ENCODE measurements around the gene LIPG. TPM values are rescaled to one million over a fixed set of nuclear protein-coding genes. Genes with fewer than 3 reads are reported as not detected.
"Not testable (repeated sequence)": the region's sequence is repeated elsewhere in the genome, so short reads cannot be mapped to it uniquely, and the experiment has no call there.

Gene LIPG
- total RNA-seq, 1 donor from 2014 or later, result not detected

GRCh38 chr18:49570836-49571235 is 9.0 kb downstream of the LIPG start:
- intact Hi-C loops (cut with micrococcal nuclease), result no loop called here

GRCh38 chr18:49572611-49573345 is 10.9 kb downstream of the LIPG start:
- intact Hi-C loops (cut with micrococcal nuclease), result no loop called here

DNA sequence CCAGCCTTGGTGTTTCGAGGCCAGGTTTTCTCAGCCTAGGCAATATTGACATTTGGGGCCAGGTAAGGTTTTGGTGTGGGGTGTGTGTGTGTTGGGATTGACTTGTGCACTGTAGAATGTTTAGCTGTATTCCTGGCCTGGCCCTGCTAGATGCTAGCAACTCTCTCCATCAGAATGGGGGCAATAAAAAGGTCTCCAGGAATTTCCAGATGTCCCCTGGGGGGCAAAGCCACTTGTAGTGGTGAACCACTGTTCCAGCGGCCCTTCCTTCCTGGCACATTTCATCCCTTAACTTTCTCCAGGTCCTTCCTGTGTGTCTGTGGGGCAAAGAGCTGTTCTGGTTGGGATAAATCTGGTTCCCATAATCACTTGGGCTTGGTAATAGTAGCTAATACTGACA is 12.0 kb downstream of the LIPG start:
- intact Hi-C loops (cut with micrococcal nuclease), result no loop called here

- intact Hi-C loops (cut with micrococcal nuclease), result not testable (repeated sequence)
Measured at GRCh38 chr18:49579041-49579440, 17.2 kb downstream of the LIPG start.

- intact Hi-C loops (cut with micrococcal nuclease), result not testable (repeated sequence)
Measured at GRCh38 chr18:49579583-49579982, 17.7 kb downstream of the LIPG start.

DNA sequence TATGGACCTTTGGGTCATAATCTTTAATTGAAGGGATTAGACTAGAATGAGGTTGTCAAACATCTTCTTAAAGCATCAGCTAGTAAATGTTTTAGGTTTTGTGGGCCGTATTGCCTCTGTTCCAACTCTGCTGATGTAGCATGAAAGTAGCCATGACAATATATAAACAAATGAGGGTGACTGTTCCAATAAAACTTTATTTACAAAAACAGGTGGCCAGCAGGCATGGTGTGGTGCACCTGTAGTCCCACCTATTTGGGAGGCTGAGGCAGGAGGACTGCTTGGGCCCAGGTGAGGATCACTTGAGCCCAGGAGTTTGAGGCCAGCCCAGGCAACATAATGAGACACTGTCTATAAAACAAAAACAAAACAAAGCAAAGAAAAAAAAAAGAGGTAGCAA is 18.4 kb downstream of the LIPG start:
- intact Hi-C loops (cut with micrococcal nuclease), result no loop called here

DNA sequence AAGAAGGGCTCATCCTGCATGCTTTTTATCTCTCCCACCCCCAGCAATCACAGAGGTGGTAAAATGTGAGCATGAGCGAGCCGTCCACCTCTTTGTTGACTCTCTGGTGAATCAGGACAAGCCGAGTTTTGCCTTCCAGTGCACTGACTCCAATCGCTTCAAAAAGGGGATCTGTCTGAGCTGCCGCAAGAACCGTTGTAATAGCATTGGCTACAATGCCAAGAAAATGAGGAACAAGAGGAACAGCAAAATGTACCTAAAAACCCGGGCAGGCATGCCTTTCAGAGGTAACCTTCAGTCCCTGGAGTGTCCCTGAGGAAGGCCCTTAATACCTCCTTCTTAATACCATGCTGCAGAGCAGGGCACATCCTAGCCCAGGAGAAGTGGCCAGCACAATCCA is 19.5 kb downstream of the LIPG start:
- intact Hi-C loops (cut with micrococcal nuclease), result no loop called here

DNA sequence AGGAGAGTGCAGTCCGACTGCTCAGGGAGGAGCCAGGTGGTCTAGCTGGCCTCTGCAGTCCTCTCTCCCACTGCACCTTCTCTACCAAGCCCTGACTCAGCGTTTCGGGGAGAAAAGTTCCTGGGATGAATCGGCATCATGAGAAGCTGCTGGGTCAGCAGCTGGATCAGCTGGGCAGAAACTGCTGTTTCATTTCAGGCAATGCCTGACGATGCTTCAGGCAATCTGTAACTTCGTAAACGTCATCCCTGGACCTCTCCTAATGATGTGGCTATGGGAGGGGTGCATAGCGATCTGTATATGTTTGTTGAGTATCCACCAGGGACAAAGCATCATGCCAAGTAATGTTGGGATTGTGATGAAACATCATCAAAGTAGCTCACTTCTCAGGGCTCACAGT is 20.7 kb downstream of the LIPG start:
- intact Hi-C loops (cut with micrococcal nuclease), result no loop called here

- intact Hi-C loops (cut with micrococcal nuclease), result no loop called here
Measured at GRCh38 chr18:49584394-49584793, 22.5 kb downstream of the LIPG start.

DNA sequence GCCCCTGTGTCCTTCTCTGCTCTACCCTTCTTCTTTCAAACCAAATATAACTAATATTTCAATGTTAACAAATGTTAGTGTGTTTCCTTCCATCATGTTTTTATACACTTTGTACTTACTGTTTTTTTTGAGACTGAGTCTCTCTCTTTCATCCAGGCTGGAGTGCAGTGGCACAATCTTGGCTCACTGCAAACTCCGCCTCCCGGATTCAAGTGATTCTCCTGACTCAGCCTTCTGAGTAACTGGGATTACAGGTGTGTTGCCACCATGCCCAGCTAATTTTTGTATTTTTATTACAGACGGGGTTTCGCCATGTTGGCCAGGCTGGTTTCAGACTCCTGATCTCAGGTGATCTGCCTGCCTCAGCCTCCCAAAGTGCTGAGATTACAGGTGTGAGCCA is 23.1 kb downstream of the LIPG start:
- intact Hi-C loops (cut with micrococcal nuclease), result not testable (repeated sequence)

DNA sequence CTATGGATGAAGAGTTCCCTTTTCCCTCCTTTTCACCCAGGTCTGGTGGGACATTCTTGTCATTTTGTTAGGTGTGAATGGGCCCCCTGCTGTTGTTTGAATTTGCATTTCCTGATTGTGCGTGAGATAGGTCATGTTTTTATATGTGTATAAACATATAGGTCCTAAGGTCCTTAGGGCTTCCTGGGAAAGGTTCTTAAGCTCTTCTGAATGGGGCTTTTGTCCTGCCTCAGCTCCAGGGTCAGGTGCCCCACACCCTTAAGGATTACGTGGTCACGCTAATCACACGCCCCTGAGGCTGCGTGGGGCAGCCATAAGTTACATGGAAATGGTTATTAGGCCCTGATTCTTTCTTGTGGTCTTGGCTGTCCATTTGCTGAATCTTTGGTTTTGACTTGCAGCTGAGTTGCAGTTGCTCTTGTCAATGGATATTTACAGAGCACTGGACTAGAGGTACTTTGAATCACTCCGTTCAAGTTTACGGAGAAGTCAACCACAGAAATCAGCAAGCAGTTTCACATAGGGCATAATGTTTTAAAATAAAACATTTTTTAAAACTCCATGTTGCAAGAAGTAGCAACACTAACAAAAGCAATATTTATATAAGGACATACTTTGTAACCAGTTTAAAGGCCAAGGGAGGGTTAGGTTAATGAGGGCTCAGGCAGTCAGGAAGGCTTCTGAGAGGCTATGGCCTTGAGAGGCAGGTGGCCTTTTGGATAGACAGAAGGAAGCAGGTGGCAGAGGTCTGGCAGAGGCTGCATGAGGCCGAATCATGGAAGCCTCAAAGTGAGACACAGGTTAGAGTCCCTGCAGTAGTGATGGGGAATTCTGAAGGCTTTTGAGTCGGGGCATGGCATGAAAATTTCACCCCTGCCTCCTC is 24.2 kb downstream of the LIPG start:
- intact Hi-C loops (cut with micrococcal nuclease), result no loop called here

GRCh38 chr18:49588171-49588570 is 26.3 kb downstream of the LIPG start:
- intact Hi-C loops (cut with micrococcal nuclease), result no loop called here

DNA sequence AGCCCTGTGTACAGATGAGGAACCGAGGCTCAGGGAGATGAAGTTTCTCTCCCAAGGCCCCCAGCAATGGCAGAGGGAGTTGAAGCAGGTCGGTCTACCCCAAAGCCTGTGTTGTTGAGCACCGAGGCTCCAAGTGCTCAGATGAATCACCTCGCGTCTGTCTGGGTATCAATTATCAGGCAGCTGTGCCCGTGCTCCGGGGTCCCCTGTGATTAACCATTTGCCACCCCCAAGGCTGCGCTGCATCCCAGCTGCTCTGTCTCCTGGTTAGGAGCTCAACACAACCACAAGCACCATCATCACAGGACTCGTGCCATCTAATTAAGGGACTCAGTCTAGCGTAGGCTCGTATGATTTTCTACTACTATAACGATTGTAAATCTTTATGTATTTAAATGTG is 27.1 kb downstream of the LIPG start:
- intact Hi-C loops (cut with micrococcal nuclease), result no loop called here

GRCh38 chr18:49590608-49591007 is 28.8 kb downstream of the LIPG start:
- intact Hi-C loops (cut with micrococcal nuclease), result no loop called here

DNA sequence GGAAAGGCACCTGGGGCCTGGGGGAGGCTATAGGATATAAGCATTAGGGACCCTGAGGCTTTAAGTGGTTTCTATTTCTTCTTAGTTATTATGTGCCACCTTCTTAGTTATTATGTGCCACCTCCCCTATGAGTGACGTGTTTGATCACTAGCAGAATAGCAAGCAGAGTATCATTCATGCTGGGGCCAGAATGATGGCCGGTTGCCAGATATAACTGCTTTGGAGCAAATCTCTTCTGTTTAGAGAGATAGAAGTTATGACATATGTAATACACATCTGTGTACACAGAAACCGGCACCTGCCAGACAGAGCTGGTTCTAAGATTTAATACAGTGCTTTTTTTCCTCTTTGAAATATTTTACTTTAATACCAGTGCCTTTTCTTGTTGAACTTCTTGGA is 29.4 kb downstream of the LIPG start:
- intact Hi-C loops (cut with micrococcal nuclease), result no loop called here

DNA sequence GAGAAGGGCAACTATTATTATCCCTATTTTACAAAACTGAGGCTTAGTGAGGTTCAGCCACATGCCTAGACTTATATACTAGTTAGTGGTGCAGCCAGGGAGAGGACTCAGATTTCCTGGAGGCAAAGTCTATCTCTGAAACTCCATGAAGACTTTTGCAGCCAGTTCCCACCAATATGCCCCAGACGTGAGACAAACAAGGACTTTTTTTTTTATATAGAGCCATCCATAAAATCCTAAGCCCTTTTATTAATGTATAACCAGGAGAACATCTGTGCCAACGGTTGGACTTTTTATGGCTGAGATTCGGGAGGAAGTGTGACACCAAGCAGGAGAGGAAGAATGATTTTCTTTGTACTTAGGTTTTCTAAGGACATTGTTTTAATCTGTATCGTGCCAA is 29.9 kb downstream of the LIPG start:
- intact Hi-C loops (cut with micrococcal nuclease), result no loop called here

- intact Hi-C loops (cut with micrococcal nuclease), result no loop called here
Measured at GRCh38 chr18:49596687-49597086, 34.8 kb downstream of the LIPG start.

GRCh38 chr18:49597157-49597931 is 35.5 kb downstream of the LIPG start:
- intact Hi-C loops (cut with micrococcal nuclease), result no loop called here

DNA sequence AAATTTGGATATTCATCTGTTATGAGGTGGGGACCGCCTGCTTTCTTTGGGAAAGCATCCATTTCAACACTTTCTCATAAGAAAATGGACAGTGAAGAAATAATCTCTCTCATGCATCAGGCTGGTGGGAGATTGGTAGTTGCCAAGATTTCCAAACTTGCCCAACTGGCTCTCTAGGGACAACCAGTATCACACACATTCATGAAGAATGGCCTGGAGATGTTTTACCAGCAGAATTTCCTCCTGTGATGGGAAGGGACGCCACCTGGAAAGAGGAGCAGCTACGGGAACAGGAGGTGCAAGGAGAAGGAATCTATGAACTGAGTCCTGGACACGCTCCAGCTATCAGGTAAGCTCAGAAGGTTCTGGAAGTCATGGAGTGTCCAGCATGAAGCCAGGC is 39.4 kb downstream of the LIPG start:
- intact Hi-C loops (cut with micrococcal nuclease), result no loop called here

DNA sequence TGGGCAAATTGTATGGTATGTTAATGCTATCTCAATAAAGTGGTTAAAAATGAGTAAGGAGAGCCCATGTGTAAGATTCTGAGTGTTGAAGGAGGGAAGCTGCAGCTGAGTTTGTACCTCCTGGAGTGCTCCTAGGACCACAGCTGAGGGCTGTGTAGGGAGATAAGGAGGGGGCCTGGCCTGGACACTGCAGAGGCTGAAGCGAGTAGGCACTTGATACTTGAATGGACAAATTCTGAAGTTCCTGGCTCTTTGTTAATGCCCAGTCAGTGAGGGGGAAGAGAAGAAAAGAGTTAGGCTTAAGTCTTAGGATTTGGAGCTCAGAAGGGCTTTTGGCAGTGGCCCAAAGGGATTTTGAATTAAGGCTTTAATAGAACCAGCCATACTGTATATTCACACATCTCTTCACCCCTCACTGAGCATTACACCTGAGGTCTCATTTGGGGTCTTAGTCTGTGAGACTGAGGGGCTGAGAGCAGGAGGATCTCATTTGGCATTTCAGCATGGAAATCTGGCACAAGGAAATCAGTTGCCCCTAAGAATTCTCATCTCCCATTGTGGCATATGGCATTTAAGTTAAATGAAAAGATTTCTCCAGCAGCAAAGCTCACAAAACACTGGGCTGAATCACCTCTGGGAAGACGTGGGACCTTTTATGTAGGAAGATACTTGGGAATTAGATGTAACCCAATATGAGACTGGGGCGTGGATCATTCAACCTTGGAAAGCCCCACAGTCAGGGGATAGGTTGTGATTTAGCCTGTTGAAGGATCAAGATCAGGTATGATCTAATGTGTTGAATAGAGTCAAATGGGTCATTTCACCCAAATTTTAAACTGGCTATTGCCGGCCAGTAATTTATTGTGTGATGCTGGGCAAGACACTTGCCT is 46.8 kb downstream of the LIPG start:
- intact Hi-C loops (cut with micrococcal nuclease), result no loop called here

Data from T-helper 1 cell treated with Interleukin-12 subunit alpha and Interleukin-12 subunit beta and Interleukin-4 antibody, amounts not matched to agents 30 ng/mL and 1 ng/mL, for 36 hours (primary cell).